ENCODE data around the gene COIL. TPM values are rescaled to one million over a fixed set of nuclear protein-coding genes. Genes with fewer than 3 reads are reported as not detected.

COIL gene
- total RNA-seq, 2 experiments from 2014 or later = 20.5 to 20.7 TPM

- no TSS peak for BruUV-seq (replicated peaks)
- Histone ChIP-seq H3K79me2 (ENCODE audit: insufficient read depth, low read depth, low read length) (no peaks in the 10 kb centered on the region), H3K9me3 (ENCODE audit: low read length) (peaks cover 9% of the 10 kb centered on the region; the same call in 1 of the 2 replicates), H3K27ac (ENCODE audit: low read depth, low read length, poor library complexity, severe bottlenecking) (no peak overlapping the region), H3K4me3 (ENCODE audit: low read depth, low read length, poor library complexity, severe bottlenecking) (no peak overlapping the region), H4K20me1 (ENCODE audit: insufficient read depth, low read length) (peaks cover 11% of the 10 kb centered on the region; the same call in 1 of the 2 replicates), H3K4me1 (ENCODE audit: insufficient read depth, low read length, poor library complexity, severe bottlenecking) (peaks cover 20% of the 10 kb centered on the region), H2AFZ (ENCODE audit: low read length) (no peak overlapping the region), H3K36me3 (ENCODE audit: insufficient read depth, low read length) (no peaks in the 10 kb centered on the region), H3K4me2 (ENCODE audit: low read length) (no peak overlapping the region), H3K9me2 (ENCODE audit: insufficient read depth, low read length) (no peaks in the 10 kb centered on the region)
- TF ChIP-seq CTCF (conservative IDR thresholded peaks at IDR 0.05; ENCODE audit: low read length) (no peak), EZH2phosphoT487 (IDR thresholded peaks at IDR 0.05; ENCODE audit: borderline replicate concordance, low read depth, low read length) (no peak)
- POLR2A ChIA-PET = no interaction called here
- intact Hi-C loops (cut with micrococcal nuclease; ENCODE audit: unreplicated experiment) = no loop called here
- CTCF ChIA-PET (ENCODE audit: unreplicated experiment) = no interaction called here
- no peak for DNase-seq (ENCODE audit: low spot score)
Observed at GRCh38 chr17:56892333-56892732, 68.5 kb downstream of the COIL start.

GRCh38 chr17:56891751-56892150 is 69.1 kb downstream of the COIL start:
- no peaks in the 10 kb centered on the region for H3K9me2 ChIP-seq (ENCODE audit: insufficient read depth, low read length)
- no peaks in the 10 kb centered on the region for H3K36me3 ChIP-seq (ENCODE audit: insufficient read depth, low read length)
- ChIA-PET CTCF (ENCODE audit: unreplicated experiment) (no interaction called here), POLR2A (no interaction called here)
- H3K4me1 ChIP-seq (ENCODE audit: insufficient read depth, low read length, poor library complexity, severe bottlenecking) = peaks cover 14% of the 10 kb centered on the region
- no TSS peak for BruUV-seq (replicated peaks)
- H3K27ac ChIP-seq (ENCODE audit: low read depth, low read length, poor library complexity, severe bottlenecking) = no peak overlapping the region
- no peak for DNase-seq (ENCODE audit: low spot score)
- TF ChIP-seq EZH2phosphoT487 (IDR thresholded peaks at IDR 0.05; ENCODE audit: borderline replicate concordance, low read depth, low read length) = no peak
- peak; percentile 64 for TF ChIP-seq CTCF (conservative IDR thresholded peaks at IDR 0.05; ENCODE audit: low read length)
- H3K4me2 ChIP-seq (ENCODE audit: low read length) = no peak overlapping the region
- H3K9me3 ChIP-seq (ENCODE audit: low read length) = peaks cover 12% of the 10 kb centered on the region; the same call in 1 of the 2 replicates
- no peak overlapping the region for H2AFZ ChIP-seq (ENCODE audit: low read length)
- intact Hi-C loops (cut with micrococcal nuclease; ENCODE audit: unreplicated experiment) = no loop called here
- no peak overlapping the region for H3K4me3 ChIP-seq (ENCODE audit: low read depth, low read length, poor library complexity, severe bottlenecking)
- peaks cover 7% of the 10 kb centered on the region; the same call in 1 of the 2 replicates for H4K20me1 ChIP-seq (ENCODE audit: insufficient read depth, low read length)
- H3K79me2 ChIP-seq (ENCODE audit: insufficient read depth, low read depth, low read length) = no peaks in the 10 kb centered on the region

GRCh38 chr17:56890906-56891674 is 69.8 kb downstream of the COIL start:
- POLR2A ChIA-PET = no interaction called here
- Histone ChIP-seq H4K20me1 (ENCODE audit: insufficient read depth, low read length) (peaks cover 5% of the 10 kb centered on the region; the same call in 1 of the 2 replicates), H3K4me1 (ENCODE audit: insufficient read depth, low read length, poor library complexity, severe bottlenecking) (peaks cover 7% of the 10 kb centered on the region), H2AFZ (ENCODE audit: low read length) (no peak overlapping the region), H3K9me2 (ENCODE audit: insufficient read depth, low read length) (no peaks in the 10 kb centered on the region), H3K4me3 (ENCODE audit: low read depth, low read length, poor library complexity, severe bottlenecking) (no peak overlapping the region), H3K4me2 (ENCODE audit: low read length) (no peak overlapping the region), H3K36me3 (ENCODE audit: insufficient read depth, low read length) (no peaks in the 10 kb centered on the region), H3K27ac (ENCODE audit: low read depth, low read length, poor library complexity, severe bottlenecking) (no peak overlapping the region), H3K9me3 (ENCODE audit: low read length) (peaks cover 12% of the 10 kb centered on the region; the same call in 1 of the 2 replicates), H3K79me2 (ENCODE audit: insufficient read depth, low read depth, low read length) (no peaks in the 10 kb centered on the region)
- no TSS peak for BruUV-seq (replicated peaks)
- CTCF ChIA-PET (ENCODE audit: unreplicated experiment) = no interaction called here
- intact Hi-C loops (cut with micrococcal nuclease; ENCODE audit: unreplicated experiment) = no loop called here
- no peak for DNase-seq (ENCODE audit: low spot score)
- TF ChIP-seq CTCF (conservative IDR thresholded peaks at IDR 0.05; ENCODE audit: low read length) (no peak), EZH2phosphoT487 (IDR thresholded peaks at IDR 0.05; ENCODE audit: borderline replicate concordance, low read depth, low read length) (no peak)
